Erythroblast (primary cell): ENCODE data around the gene OTUD1.

ENCODE experiments used
- GATA1 ChIP-seq: IDR thresholded peaks from 2 replicates; pipeline ENCODE4 v1.6.1; 2011; ENCODE audit warnings: low read depth, mild to moderate bottlenecking, control low read depth, low read length, moderate library complexity
- POLR2A ChIP-seq: IDR thresholded peaks from 2 replicates; pipeline ENCODE4 v1.6.1; 2011; ENCODE audit warnings: mild to moderate bottlenecking, low read length

DNA sequence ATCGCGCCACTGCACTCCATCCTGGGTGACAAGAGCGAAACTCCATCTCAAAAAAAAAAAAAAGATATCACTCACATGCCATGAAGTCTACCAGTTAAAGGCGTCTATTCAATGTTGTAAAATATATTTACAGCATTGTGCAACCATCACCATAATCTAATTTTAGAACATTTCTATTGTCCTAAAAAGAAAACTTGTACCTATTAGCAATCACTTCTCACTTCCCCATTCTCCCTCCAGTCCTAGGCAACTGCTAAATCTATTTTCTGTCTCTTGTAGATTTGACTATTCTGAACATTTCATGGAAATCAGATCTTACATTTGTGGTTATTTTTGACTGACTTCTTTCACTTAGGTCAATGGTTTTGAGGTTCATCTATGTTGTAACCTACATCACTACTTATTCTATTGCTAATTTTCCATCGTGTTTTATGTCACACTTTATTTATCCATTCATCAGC lies 25.2 kb upstream of the OTUD1 start:
- TF ChIP-seq POLR2A (no peak), GATA1 (no peak)
